ENCODE measurements around the gene ARL5C.
"Not testable (repeated sequence)": the region's sequence is repeated elsewhere in the genome, so short reads cannot be mapped to it uniquely, and the experiment has no call there.

Gene ARL5C

DNA sequence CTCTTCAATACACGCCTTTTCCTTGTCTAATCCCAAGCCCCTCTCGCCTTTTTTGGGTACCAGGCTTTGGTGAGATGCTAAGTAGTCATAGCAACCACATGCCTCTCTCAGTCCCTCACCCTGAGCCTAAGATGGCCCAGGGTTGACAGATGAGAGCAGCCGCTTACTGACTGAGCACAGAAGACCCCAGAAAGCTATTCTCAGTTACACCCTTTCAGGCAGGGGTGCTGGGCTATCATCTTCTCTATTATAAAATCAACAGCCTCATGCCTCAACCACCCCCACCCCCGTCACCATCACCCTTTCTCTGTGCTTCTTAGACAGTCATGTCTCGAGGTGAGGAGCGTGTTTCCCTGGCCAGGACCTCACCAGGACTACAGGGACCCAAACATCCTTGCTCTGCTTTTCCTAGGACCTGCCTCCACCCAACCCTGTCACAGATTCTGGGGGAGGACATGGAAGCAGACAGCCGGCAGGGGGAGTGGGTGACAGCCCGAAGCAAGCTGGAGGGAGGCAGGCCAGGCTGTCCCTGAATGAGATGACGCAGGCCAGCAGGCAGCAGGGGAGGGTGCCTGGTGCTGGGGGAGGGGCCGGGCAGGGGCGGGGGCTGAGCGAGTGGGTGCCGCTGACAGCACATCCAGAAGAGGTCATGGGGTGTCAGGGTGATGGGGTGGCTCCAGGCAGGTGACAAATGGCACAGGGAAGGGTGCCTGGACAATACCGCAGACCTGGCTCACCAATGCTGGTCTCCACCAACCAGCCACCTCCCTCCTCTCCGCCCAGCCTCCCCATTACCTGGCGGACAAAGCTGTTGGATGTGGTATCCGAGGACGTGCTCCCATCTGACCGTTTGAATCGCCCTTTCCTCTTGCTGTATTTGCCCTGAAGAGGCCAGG is 28.4 kb upstream of the ARL5C start:
- no peak for DNase-seq

DNA sequence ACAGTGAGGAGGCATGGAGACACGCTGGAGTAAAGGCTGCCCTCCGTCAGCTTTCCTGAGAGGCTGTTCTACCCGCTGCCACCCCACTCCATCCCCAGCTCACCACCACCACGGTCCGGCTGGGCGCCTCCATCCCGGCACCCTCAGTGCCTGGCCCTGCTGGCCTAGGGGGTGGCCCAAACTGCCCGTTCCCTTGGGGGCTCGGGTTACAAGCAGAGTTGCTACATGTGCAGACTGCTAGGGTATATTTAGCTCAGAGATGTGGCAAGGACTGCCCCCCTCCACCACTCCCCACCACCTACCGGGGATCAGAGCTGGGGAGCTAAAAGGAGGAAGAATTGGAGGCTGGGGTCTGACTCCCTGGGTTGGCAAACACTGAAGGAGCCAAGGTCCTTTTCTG is 27.4 kb upstream of the ARL5C start:
- DNase-seq = no peak

DNA sequence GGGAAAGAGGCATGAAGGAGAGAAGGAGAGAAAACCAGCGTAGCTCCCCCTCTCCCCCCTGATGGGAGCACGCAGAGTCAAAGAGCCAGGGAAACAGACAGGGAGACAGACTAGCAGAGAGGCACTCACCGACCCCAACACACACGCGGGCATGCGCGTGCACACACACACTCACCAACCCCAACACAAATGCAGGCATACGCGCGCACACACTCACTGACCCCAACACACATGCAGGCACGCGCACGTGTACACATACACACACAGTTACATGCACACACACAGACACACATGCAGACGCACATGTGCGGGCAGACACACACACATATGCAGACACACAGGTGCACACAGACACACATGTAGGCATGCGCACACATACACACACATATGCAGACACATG is 26.9 kb upstream of the ARL5C start:
- DNase-seq = no peak

DNA sequence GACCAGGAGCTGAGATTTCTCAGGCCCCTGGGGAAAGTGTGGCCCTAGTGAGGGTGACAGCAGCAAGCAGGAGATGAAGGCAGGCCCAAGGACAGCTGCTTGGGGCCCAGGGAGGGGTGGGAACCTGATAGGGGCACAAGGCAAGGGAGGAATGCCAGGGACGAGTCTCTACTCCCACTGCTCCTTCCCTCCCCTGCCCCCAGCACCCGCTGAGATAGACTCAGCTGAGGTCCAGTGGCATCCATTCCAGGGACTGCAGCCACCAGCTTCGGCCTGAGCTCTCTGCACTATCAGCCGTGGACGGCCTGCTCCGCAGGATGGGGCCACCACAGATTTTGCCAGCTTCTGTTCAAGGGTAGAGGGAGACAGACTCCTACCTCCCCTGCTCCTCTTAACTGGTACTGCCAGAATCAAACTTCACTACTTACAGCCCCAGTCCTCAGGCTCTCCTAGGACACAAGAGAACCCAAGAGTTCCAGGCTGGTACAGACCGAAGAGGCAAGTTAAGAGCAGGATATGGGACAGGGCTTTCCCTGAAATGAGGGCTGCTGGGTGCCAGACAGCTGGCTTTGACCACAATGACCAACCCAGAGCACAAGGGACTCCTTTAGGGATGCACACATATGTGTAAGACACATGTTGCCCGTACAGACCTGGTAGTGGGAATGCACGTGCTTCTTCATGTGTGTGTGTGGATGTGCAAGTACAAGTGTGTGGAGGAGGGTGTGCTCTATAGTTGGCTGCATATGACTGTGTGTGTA is 26.0 kb upstream of the ARL5C start:
- DNase-seq = no peak

DNA sequence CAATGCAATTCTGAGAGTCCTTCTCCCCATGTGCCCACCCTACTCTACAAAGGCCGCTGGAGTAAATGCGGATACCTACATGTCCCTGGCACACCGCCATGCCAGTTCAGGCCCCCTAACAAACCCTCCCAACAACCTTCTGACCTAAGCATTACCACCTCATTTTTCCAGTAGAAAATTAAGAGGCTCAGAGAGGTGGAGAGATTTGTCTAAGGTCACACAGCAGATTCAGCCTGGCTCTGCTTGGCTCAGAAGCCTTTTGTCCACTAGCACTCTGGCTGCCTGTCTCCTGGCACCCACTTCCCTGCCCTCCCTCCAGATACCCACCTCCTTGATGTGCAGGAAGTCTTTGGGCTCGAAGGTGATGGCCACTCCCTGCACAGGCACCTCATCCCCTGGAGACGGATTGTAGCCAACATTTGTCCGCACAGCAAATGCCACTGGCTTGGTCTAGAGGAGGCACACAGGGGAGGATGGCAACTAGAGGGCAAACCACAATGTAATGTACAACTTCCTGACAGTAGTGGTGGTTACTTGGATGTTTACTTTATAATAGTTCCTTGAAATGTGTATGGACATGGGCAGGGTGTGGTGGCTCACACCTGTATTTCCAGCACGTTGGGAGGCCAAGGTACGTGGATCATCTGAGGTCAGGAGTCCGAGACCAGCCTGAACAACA is 21.3 kb upstream of the ARL5C start:
- DNase-seq = no peak

DNA sequence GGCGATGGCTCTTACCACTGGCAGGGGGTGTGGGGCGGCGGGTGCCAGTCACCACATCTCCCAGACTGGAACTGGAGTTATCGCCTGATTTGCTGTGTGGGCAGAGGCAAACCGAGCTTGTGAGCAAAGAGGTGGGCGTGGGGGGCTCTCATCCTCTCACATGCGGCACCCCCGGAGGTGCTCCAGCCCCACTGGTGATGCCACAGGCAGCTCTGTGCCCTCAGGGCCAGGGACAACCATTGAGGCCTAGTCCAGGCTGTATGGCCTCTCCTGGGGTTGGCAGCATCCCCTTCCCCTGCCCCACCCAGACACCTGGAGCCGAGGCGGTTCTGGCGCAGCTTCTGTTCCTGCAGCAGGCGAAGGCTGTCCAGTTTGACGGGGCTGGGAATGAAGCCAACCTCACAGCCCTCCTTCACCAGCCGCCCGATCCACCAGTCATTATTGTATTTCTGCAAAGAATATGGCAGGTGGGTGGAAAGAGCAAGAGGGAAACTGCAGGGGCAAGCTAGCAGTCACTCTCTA is 20.6 kb upstream of the ARL5C start:
- DNase-seq = no peak

DNA sequence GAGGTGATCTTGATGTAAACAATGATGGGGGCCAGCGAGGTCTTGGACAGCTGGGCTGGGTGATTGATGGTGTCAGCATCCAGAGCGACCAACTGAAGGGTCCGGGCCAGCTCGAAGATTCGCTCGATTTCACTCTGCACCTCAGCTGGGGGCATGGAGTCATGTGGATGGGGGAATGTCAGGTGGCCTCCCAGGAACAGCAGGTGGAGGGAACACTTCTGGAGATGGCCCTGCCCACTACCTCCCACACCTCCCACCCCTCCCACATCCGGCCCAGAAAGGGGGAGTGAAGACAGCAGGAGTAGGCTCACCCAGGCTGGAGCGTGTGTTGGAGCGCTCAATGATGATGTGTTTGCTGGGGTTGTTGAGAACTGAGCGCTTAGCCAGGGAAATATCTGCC is 17.8 kb upstream of the ARL5C start:
- no peak for DNase-seq

DNA sequence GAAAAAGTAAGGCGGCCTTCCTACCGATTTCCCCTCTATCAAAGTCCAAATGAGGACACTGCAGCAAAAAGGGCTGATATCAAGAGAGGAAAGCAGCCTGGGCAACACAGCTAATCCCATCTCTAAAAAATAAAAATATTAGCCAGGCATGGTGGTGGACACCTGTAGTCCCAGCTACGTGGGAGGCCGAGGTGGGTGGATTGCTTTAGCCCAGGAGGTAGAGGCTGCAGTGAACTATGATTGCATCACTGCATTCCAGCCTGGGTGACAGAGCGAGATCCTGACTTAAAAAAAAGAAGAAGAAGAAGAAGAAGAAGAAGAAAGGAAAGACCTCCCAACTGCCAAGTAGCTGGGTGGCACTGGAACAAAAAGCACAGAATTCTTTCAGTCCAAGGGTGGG is 17.1 kb upstream of the ARL5C start:
- no peak for DNase-seq

DNA sequence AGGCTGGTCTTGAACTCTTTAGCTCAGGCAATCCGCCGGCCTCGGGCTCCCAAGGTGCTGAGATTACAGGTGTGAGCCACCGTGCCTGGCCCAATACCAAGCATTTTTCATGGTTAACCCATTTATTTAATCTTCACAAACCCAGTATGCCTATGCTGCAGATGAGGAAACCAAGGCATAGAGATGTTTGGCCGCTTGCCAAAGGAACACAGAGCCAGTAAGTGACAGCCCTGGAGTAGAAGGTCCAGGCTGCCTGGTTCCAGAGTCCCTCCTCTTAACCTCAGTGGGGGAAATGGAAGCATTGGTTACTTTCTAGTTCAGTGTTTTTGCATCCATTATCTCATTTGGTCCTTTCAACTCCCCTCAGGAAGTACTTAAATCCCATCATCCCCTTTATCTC is 15.3 kb upstream of the ARL5C start:
- no peak for DNase-seq

DNA sequence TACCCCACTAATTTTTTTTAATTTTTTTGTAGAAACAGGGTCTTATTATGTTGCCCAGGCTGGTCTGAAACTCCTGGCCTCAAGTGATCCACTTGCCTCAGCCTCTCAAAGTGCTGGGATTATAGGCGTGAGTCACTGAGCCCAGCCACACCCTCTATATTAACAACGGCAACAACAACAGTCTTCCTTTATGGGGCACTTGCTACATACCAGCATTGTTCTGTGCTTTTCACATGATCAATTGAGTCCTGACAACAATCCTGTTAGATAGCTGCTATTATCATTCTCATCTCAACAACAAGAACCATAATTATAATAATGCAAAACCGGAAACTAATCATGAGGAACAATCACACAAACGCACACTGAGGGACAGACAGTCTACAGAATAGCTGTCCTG is 12.6 kb upstream of the ARL5C start:
- DNase-seq = peak; percentile 25

DNA sequence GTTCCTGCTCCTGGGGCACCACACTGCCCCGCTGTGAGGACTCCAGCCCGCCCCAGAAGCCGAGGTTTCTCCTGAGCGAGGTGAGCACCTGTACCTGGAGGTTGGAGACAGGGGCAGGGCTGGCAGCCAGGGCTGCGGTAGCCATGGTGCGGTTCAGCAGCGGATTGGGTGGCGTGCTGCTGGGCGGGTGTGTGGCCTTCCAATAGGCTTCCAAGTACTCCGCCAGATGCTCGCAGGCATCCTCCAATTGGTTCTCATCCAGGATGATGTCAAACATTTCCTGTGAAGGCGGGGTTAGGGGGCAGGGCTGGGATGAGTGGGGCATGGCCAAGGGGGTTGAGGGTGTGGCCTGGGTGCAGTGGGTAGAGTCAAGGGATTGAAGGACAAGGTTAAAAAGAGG is 11.3 kb upstream of the ARL5C start:
- DNase-seq = no peak

DNA sequence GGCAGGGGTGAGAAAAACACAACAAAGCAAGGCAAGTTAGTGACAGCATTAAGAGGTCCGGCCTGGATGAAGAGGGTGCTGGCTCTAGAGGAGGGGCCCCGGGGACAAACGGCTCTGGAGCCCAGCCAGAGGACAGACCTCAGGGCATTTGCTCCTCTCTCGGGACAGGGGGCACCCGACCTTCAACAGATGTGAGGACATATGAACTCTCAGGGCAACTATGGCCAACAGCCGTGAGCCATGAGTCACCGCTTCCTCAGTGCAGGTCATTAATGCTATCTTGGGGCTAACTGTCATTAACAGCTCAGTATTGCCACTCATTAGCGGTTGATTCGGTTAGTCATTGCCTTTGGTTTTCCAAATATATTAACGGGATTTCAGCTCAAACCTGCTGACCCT is 9.7 kb upstream of the ARL5C start:
- DNase-seq = no peak

DNA sequence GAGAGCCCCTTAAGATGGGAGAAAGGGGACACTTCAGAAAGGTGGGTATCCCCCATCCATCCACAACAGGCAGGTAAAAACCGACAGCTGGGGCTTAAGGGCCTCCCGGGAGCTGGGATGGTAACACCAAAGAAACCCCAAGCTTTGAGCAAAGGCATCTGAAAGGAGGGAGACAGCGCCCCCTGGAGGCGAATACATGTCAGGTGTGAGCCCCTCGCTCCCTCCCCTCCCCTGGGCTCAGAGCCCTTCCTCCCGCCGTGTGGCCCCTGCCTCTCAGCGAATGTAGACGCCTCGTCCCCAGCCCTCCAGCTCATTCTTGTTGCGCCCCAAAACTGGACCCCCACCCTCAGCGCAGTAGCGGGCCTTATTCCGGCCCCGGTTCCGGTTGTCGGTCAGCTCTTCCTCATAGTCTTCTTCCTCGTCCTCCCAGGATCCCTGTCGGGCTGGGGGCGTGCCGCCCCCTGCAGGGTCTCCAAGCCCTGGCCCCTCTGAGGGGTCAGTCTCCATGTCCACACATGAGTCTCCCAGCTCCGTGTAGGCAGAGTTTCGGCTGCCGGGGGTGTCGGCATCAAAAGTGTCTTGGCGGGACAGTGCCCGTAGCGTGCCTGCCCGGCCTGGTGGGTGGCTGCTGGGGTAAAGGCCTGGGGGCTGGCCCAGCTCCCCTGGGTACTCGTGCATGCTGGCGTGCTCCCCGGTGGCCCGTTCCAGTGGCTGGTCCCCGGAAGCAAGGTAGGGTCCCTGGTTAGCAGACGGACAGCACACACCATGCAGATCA is 9.1 kb upstream of the ARL5C start:
- no peak for DNase-seq

DNA sequence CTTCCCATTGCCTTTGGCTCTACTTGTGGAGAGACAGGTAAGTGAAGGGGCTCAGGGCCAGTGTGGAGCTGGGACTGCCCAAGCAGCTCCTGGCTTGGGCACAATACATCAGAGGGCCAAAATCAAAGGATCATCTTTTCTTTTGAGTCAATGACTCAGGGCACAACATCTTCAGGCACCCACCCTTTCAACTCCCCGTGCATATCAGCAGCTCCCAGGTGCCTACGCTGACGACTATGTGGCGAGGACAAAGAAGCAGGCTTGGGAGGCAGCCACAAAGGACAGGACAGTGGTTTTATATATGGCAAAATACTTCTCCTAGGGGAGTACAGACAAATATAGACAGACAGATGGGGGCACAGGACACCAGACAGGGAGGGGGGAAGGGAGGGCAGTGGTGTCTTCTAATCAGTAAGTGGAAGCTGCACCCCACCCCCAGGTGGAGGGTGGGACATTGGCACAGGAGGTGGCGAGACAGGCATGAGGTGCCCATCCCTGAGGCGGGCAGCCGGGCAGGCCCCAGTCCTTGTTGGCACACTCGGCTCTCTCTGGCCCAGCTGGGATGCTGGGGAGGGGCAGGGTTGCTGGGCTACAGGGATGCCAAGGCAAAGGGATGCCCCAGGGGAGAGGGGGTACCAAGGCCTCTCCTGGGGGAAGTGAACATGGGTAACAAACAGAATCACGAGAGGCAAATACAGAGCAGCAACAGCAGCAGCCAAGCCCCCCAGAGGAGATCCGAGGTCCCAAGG is 7.7 kb upstream of the ARL5C start:
- DNase-seq = no peak

DNA sequence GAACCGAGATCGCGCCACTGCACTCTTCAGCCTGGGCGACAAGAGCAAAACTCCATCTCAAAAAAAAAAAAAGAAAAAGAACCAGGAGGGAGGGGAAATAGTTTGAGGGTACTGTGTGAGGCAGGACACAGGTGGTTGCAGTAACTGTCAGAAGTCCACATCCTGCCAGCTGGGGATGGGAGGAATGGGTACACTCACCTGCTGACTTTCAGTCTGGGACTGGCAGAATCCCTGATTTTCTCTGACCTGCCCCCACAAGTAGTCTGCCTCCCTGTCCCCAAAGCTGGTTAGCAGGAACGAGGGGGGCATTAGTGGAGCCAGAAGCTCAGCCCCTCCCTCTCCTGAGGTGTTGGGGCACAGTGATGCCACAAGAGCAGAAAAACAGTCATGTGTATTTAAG is 7.1 kb upstream of the ARL5C start:
- DNase-seq = no peak

DNA sequence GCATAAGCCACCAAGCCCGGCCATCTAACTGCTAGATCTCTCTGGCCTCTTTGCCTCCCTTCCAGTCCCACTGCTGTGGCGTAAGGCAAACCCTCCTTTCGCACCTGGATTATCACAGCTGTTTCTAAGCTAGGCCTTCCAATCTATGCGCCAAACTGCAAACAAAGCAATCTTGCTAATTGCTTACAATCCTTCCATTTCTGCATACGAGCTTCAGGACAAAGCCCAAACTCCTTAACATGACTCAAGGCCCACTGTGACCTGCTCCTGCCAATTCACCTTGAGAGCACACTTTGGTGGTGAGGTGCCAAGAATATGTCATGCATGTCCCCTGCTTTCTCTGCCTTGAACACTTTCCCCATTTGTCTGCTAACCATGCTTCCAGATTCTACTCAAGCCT is 6.0 kb upstream of the ARL5C start:
- no peak for DNase-seq

DNA sequence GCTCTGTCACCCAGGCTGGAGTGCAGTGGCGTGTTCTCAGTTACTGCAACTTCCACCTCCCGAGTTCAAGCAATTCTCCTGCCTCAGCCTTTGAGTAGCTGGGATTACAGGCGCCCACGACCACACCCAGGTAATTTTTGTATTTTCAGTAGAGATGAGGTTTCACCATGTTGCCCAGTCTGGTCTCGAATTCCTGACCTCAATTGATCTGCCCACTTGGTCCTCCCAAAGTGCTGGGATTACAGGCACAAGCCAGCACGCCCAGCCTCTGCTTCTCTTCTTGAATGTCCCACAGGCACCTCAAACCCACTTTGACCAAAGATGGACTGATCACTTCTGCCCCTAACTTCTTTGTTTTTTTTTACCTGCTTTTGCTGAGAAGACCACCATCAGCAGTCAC is 4.6 kb upstream of the ARL5C start:
- DNase-seq = no peak

DNA sequence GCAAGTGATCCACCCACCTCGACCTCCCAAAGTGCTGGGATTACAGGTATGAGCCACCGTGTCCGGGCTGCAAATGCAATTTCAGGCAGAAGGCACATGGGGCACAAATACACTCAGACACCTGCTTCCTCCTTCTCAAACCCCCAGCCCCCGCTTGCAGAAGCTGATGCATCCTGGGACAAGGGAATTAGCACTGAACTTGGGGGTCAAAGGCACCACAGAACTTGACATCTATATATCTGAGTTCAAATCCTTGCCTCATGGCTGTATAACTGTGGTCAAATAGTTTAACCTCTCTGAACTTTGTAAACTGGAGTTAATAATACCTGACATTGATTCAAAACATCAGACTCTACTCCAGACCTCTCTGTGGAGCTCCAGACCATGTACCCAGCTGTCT is 4.1 kb upstream of the ARL5C start:
- DNase-seq = no peak

DNA sequence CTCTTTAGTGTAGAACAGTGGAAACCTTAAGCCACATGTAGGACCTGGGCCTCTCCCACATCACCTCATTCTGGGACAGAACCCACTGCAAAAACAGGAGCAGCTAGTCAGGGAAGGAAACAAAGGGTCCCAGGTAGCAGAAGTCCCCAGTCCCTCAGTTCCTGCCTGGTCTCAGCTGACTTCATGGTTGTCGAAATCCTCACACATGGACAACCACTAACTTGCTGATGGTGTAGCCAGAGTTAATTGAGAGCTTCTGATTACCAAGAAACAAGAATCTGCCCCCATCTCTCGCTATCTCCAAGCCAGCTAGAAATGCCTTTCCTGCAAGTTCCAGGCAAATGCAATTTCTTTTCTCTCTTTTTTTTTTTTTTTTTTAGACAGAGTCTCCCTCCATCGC is 3.6 kb upstream of the ARL5C start:
- DNase-seq = no peak

DNA sequence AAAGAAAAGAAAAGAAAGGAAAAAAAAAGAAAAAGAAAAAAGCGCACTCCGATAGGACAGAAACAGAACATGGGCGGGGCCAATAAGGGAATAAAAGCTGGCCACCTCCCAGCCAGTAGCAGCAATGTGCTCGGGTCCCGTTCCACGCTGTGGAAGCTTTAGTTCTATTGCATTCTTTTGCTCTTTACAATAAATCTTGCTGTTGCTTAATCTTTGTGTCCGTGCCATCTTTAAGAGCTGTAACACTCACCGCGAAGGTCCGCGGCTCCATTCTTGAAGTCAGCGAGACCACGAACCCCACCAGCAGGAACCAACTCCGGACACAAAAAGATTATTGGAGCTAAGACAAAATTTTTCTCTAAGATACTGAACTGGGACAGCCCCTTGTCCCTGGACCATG is 3.1 kb upstream of the ARL5C start:
- DNase-seq = no peak

DNA sequence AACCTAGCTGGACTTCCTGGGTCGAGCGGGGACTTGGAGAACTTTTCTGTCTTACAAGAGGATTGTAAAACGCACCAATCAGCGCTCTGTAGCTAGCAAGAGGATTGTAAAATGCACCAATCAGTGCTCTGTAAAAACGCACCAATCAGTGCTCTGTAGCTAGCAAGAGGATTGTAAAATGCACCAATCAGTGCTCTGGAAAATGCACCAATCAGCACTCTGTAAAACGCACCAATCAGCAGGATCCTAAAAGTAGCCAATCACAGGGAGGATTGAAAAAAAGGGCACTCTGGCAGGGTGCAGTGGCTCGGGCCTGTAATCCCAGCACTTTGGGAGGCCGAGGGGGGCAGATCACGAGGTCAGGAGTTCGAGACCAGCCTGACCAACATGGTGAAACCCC is 2.5 kb upstream of the ARL5C start:
- not testable (repeated sequence) for DNase-seq

DNA sequence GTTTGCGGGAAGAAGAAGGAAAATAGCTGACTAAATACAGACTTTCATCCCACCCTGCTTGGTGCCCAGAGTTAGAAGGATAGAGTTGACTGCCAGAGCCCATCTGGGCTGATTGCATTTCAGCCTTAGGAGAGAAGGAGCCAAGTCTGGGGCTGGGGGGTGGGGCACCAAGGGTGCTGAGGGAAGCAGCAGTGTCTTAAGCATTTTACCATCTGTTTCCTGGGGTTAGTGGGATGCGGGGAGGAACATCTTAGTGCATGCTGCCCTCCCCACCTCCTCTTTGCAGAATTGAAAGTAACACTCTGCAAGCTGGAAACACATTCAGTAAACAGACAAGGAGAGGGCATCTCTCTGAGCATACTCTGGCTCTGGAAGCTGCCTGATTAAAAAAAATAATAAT is 1.5 kb upstream of the ARL5C start:
- DNase-seq = no peak
